ENCODE data around the gene CD276. TPM values are rescaled to one million over a fixed set of nuclear protein-coding genes. Genes with fewer than 3 reads are reported as not detected.

CD276 gene
- total RNA-seq, 3 donors from 2014 or later = 20.9 to 119 (median 73.7) TPM

GRCh38 chr15:73650416-73651126, 33.6 kb upstream of the CD276 start:
- Histone ChIP-seq H3K36me3 (no peaks in the 10 kb centered on the region), H3K9me3 (no peaks in the 10 kb centered on the region), H3K4me1 (no peaks in the 10 kb centered on the region), H3K27ac (peak overlapping the region in 1 of 2 donors; percentile 50), H3K27me3 (no peaks in the 10 kb centered on the region), H3K4me3 (no peak overlapping the region)
- DNase-seq (ENCODE audit: low spot score in 2 of 2) = no peak
- intact Hi-C loops (cut with DNase I; ENCODE audit: low total_unique reads) = no loop called here
- TF ChIP-seq, protein P1, sequence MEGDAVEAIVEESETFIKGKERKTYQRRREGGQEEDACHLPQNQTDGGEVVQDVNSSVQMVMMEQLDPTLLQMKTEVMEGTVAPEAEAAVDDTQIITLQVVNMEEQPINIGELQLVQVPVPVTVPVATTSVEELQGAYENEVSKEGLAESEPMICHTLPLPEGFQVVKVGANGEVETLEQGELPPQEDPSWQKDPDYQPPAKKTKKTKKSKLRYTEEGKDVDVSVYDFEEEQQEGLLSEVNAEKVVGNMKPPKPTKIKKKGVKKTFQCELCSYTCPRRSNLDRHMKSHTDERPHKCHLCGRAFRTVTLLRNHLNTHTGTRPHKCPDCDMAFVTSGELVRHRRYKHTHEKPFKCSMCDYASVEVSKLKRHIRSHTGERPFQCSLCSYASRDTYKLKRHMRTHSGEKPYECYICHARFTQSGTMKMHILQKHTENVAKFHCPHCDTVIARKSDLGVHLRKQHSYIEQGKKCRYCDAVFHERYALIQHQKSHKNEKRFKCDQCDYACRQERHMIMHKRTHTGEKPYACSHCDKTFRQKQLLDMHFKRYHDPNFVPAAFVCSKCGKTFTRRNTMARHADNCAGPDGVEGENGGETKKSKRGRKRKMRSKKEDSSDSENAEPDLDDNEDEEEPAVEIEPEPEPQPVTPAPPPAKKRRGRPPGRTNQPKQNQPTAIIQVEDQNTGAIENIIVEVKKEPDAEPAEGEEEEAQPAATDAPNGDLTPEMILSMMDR (IDR thresholded peaks at IDR 0.05) = no peak
- no peak for TF ChIP-seq POLR2AphosphoS5 (IDR thresholded peaks at IDR 0.05)
- TF ChIP-seq POLR2A (IDR thresholded peaks at IDR 0.05) = no peak

GRCh38 chr15:73654659-73655058, 29.5 kb upstream of the CD276 start:
- Histone ChIP-seq H3K4me1 (no peaks in the 10 kb centered on the region), H3K4me3 (no peak overlapping the region), H3K36me3 (no peaks in the 10 kb centered on the region), H3K27me3 (no peaks in the 10 kb centered on the region), H3K9me3 (no peaks in the 10 kb centered on the region), H3K27ac (no peak overlapping the region)
- DNase-seq (ENCODE audit: low spot score in 2 of 2) = no peak
- intact Hi-C loops (cut with DNase I; ENCODE audit: low total_unique reads) = no loop called here
- TF ChIP-seq, protein P1 (IDR thresholded peaks at IDR 0.05) = no peak
- TF ChIP-seq POLR2AphosphoS5 (IDR thresholded peaks at IDR 0.05) (no peak), POLR2A (IDR thresholded peaks at IDR 0.05) (no peak)

DNA sequence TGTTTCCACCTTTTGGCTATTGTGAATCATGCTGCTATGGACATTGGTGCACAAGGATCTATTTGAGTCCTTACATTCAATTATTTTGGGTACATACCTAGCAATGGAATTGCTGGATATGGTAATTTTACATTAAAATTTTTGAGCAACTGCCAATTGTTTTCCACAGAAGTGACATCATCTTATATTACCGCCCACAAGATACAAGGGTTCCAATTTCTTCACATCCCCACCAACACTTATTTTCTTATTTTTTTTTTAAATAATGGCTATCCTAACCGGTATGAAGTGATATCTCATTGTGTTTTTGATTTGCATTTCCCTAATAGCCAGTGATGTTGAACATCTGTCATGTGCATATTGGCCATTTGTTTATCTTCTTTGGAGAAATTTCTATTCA, 28.5 kb upstream of the CD276 start:
- Histone ChIP-seq H3K9me3 (no peaks in the 10 kb centered on the region), H3K4me1 (no peaks in the 10 kb centered on the region), H3K27me3 (no peaks in the 10 kb centered on the region), H3K4me3 (no peak overlapping the region), H3K27ac (no peak overlapping the region), H3K36me3 (no peaks in the 10 kb centered on the region)
- no peak for DNase-seq (ENCODE audit: low spot score in 2 of 2)
- intact Hi-C loops (cut with DNase I; ENCODE audit: low total_unique reads) = no loop called here
- TF ChIP-seq POLR2A (IDR thresholded peaks at IDR 0.05) (no peak), POLR2AphosphoS5 (IDR thresholded peaks at IDR 0.05) (no peak)
- TF ChIP-seq, protein P1 (IDR thresholded peaks at IDR 0.05) = no peak

- Histone ChIP-seq H3K4me1 (no peaks in the 10 kb centered on the region), H3K27me3 (no peaks in the 10 kb centered on the region), H3K4me3 (no peak overlapping the region), H3K9me3 (peaks cover 0 to 8% of the 10 kb centered on the region in 2 donors), H3K36me3 (no peaks in the 10 kb centered on the region), H3K27ac (no peak overlapping the region)
- TF ChIP-seq, protein P1 (IDR thresholded peaks at IDR 0.05) = no peak
- no peak for TF ChIP-seq POLR2A (IDR thresholded peaks at IDR 0.05)
- TF ChIP-seq POLR2AphosphoS5 (IDR thresholded peaks at IDR 0.05) = no peak
- intact Hi-C loops (cut with DNase I; ENCODE audit: low total_unique reads) = no loop called here
- no peak for DNase-seq (ENCODE audit: low spot score in 2 of 2)
Observed at GRCh38 chr15:73658645-73659044, 25.5 kb upstream of the CD276 start.

- no peaks in the 10 kb centered on the region for H3K27me3 ChIP-seq
- no peak for DNase-seq (ENCODE audit: low spot score in 2 of 2)
- no peaks in the 10 kb centered on the region for H3K36me3 ChIP-seq
- H3K9me3 ChIP-seq = peaks cover 0 to 8% of the 10 kb centered on the region in 2 donors
- H3K4me1 ChIP-seq = no peaks in the 10 kb centered on the region
- no peak overlapping the region for H3K27ac ChIP-seq
- TF ChIP-seq POLR2AphosphoS5 (IDR thresholded peaks at IDR 0.05) (no peak), POLR2A (IDR thresholded peaks at IDR 0.05) (no peak)
- TF ChIP-seq, protein P1 (IDR thresholded peaks at IDR 0.05) = no peak
- H3K4me3 ChIP-seq = no peak overlapping the region
- intact Hi-C loops (cut with DNase I; ENCODE audit: low total_unique reads) = no loop called here
Observed at GRCh38 chr15:73660455-73660854, 23.7 kb upstream of the CD276 start.
